VCaP (cell line): ENCODE measurements around the gene RHOG.

Experiments
- H3K27ac ChIP-seq: fragments of 450-650 bp; 2 replicates; pipeline ENCODE4 v1.5.1; 2017
- TF ChIP-seq, protein P1 (sequence below): fragments of 450-650 bp; conservative IDR thresholded peaks from 2 replicates; pipeline ENCODE4 v1.5.1; 2017; ENCODE audit warnings: mild to moderate bottlenecking, moderate library complexity

The RHOG gene

DNA sequence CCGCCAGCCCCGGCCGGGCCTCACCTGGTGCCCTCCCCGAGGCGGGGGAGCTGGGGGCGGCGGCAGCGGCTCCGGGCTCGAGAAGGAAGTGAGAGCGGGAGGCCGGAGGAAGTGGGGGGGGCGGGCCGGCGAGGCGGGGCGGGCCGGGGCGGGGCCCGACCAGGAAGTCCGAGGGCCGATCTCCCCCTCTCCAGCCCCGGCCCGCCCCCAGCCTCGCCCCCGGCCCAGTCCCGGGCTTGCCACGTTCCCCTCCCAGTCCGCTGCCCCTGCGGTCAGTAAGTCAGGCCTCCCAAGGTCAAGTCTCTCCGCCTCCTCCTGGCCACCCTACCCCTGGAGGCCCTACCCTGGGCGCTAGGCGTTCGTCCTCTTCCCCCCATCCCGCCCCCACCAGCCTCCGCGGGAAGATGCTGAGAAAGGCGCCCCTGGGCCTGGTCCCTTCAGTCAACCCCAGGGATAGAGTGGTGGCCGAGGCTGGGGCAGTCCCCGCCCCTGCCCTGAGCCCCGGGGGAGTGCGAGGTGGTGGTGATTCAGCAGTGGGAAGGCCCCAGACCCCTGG is at the start of gene RHOG:
RHOG (minus strand) TSS at position 90 of the 556 bp plus-strand sequence. CDS start 12,821 bp downstream, outside the sequence.
- TF ChIP-seq, protein P1, sequence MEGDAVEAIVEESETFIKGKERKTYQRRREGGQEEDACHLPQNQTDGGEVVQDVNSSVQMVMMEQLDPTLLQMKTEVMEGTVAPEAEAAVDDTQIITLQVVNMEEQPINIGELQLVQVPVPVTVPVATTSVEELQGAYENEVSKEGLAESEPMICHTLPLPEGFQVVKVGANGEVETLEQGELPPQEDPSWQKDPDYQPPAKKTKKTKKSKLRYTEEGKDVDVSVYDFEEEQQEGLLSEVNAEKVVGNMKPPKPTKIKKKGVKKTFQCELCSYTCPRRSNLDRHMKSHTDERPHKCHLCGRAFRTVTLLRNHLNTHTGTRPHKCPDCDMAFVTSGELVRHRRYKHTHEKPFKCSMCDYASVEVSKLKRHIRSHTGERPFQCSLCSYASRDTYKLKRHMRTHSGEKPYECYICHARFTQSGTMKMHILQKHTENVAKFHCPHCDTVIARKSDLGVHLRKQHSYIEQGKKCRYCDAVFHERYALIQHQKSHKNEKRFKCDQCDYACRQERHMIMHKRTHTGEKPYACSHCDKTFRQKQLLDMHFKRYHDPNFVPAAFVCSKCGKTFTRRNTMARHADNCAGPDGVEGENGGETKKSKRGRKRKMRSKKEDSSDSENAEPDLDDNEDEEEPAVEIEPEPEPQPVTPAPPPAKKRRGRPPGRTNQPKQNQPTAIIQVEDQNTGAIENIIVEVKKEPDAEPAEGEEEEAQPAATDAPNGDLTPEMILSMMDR, result no peak
- peak within 1 kb of the TSS; percentile 87 for H3K27ac ChIP-seq

- TF ChIP-seq, protein P1, result no peak
These were observed 49.3 kb upstream of the RHOG start for GRCh38 chr11:3890014-3890413.

DNA sequence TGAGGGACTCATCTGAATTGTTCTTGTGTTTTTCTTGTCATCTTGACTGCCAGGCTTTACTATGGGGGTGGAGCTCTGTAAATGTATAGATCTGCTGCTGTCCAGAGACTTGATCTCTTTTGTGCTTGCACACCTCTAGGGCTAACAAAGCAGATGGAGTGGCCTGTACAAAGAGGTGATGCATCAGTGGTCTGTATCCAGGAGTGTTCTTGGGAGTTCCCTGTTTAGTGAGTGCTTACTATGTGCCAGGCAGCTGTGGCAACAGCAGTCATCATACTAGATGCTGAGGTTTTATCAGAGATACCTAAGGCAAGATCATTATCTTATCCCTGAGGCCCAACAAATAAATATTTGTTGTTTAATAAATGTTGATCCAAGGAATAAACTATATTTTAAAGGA is 48.1 kb upstream of the RHOG start:
- TF ChIP-seq, protein P1, result no peak
- no peak overlapping the region for H3K27ac ChIP-seq

More at GRCh38 chr11:3890014-3890413, 49.3 kb upstream of the RHOG start:
- no peak overlapping the region for H3K27ac ChIP-seq

GRCh38 chr11:3886985-3887384 is 46.2 kb upstream of the RHOG start:
- TF ChIP-seq, protein P1, result no peak
- no peak overlapping the region for H3K27ac ChIP-seq

- TF ChIP-seq, protein P1, result no peak
- no peak overlapping the region for H3K27ac ChIP-seq
These were observed 45.1 kb upstream of the RHOG start for GRCh38 chr11:3885855-3886254.

DNA sequence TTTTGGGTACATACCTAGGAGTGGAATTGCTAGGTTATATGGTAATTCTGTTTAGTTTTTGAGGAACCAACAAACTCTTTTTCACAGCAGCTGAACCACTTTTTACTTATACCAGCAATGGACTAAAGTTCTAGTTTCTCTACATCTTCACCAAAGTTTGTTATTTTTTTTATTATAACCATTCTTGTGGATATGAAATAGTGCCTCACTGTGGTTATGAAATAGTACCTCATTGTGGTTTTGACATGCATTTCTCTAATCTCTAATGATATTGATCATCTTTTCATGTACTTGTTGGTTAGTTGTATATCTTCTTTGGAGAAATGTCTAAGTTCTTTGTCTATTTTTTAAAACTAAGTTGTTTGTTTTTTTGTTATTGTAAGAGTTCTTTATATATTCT is 41.9 kb upstream of the RHOG start:
- no peak overlapping the region for H3K27ac ChIP-seq
- TF ChIP-seq, protein P1, result no peak

DNA sequence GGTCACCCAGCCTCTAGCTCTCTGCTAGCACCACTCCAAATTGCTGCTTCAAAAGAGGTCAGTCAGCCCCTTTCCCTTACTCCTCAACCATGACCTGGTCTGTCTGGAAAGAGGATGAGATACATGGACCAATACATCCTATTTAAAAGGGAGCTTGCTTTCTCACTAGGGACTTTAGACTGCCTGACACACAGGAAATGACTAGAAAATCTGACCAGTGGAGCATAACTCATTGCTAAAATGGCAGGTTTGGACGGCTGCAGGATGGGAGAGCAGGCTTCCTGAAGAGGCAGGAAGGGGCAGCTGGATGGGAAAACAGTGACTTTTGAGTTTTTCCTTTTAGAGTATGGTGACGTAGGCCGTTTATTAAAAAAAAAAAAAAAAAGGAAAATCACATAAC is 40.0 kb upstream of the RHOG start:
- H3K27ac ChIP-seq, result peak overlapping the region; percentile 68
- TF ChIP-seq, protein P1, result no peak
